ENCODE measurements around the gene ROMO1.
A peak's percentile ranks its signal among the peaks of the same experiment; 100 is the strongest.
"Not testable (repeated sequence)": the region's sequence is repeated elsewhere in the genome, so short reads cannot be mapped to it uniquely, and the experiment has no call there.

ROMO1 gene

GRCh38 chr20:35730583-35731468 is 31.6 kb downstream of the ROMO1 start:
- DNase-seq (ENCODE audit: low read depth in 2 of 2), result no peak

GRCh38 chr20:35731469-35731788 is 32.2 kb downstream of the ROMO1 start:
- DNase-seq (ENCODE audit: low read depth in 2 of 2), result no peak

- no peak for DNase-seq (ENCODE audit: low read depth in 2 of 2)
Measured at GRCh38 chr20:35731862-35732643, 32.8 kb downstream of the ROMO1 start.

GRCh38 chr20:35732644-35732982 is 33.4 kb downstream of the ROMO1 start:
- DNase-seq (ENCODE audit: low read depth in 2 of 2), result no peak

DNA sequence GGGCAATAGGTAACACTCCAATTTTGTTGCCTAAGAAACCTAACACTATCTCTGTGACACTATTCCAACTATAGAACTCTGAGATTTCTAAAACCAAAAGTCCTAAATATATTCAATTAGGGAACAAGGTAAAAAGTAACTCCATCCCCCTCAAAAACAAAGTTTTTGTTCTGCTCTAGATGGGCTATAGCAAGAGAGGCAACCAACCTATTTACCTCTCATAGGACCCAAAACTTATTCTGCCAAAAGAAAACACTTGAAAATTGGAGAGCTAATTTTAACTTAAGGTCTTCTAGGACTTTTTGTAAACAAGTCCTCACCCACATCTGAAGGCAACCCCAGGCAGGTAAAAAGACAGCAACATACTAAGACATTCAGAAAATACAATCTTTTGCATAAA is 35.2 kb downstream of the ROMO1 start:
- DNase-seq (ENCODE audit: low read depth in 2 of 2), result no peak

DNA sequence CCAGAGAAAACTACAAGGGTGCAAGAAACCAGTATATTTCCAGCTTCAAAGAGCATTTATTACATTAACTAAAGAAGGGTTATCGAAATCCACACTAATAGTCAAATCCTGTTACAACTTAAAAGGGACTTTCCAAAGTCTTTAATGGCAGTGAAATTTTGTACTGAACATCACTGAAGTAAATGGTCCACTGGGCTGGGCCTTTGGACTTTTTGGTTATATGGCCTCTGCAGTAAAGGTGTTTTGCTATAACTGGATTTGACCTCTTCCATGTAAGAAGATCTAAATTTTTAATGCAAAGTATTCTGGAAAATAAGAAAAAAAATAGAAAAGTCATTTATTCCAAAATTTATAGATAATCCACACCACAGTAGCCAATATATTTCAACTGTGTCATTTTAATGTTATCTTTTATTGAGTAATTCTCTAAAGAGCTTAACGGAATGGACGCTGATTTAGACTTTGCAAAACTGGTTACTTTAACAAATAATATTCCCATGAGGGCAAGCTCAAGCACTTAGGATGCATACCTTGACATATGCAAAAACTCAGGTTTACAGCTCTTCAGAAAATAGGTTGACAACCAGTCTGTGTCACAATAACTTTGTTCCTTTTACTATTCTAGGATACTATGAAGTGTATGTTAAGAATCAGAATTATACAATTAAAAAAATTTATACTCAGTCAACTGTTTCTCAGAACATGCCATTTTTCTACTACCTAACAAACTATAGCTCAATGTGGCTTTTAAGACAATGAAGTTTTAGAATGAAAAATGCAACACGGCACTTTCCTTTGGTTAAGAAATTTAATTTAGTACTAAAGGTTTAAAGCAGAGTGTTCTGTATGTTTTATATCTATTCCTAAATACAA is 35.8 kb downstream of the ROMO1 start:
- no peak for DNase-seq (ENCODE audit: low read depth in 2 of 2)

DNA sequence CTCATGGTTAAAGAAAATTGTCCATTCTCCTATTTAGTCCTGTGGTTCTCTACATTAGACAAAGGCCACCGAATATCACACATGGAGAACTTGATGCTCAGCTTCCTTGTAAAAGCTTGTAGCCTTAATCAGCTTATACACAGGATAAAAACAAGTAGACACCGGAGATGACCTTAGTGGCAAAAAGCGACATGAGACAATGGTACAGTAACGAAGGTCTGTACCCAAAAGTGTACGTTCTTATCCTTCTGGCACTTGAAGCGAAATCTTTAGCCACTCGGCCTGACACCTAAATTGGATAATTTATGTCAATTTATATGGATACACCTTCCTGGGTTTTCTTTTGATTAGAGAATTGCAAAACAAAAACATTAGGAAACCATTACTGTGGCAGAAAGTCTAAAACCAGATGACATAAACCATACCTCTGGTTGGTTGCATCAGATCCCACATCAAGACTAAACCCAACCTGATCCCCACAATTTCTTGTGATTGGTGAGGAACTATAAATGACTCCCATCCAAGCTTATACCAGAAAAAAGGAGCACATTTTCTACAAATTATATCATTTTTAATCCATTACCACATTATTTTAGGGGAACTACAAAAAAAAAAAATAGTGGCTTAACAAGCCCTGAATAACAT is 36.7 kb downstream of the ROMO1 start:
- no peak for DNase-seq (ENCODE audit: low read depth in 2 of 2)

DNA sequence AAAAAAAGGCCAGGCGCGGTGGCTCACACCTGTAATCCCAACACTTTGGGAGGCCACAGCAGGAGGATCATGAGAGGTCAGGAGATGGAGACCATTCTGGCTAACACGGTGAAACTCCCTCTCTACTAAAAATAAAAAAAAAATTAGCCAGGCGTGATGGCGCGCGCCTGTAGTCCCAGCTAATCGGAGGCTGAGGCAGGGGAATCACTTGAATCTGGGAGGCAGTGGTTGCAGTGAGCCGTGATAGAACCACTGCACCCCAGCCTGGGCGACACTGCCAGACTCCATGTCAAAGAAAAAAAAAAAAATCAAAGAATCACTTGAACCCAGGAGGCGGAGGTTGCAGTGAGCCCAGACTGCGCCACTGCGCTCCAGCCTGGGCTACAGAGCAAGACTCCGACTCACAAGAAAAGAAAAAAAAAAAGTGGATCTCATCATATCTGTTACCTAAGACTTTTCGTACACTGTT is 38.7 kb downstream of the ROMO1 start:
- no peak for DNase-seq (ENCODE audit: low read depth in 2 of 2)

GRCh38 chr20:35738410-35739179 is 39.4 kb downstream of the ROMO1 start:
- DNase-seq (ENCODE audit: low read depth in 2 of 2), result no peak

GRCh38 chr20:35739294-35740163 is 40.3 kb downstream of the ROMO1 start:
- DNase-seq (ENCODE audit: low read depth in 2 of 2), result no peak

DNA sequence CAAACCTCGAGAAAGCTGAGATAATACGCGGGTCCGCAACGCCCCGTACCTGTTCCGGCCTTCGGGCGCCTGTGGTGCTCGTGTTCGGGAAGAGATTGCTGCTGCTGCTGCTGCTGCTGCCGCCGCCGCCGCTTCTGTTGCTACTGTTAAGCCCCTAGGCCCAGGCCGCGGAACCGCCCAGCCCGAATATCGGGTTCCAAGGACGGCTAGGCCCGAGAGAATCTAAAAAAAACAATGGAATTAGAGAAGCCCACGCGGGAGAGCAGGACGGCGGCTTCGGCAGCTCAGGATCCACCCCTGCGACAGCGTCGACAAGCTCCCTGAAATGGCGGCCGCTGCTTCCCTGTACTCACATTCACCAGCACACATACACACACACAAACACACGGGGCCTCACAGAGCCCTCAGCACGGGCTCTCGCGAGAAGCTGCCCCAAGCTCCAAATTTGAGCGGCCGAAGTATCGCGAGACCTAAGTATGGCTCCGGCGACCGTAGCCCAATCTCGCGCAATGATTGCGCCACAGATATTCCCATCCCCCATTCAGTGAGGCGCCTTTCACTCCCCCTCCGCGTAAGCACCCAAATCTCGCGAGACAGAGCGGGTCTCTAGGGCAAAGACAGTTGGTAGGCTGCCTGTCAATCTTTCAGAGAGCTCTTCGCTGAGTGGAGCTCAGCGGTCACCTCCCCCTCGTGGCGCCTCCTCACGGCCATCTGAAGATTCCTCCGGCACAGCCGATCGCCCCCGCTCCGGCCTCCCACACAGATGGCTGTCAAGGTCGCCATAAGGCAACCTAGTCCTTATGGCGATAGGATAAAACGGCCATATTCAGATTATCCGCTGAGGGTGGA is 42.9 kb downstream of the ROMO1 start, which contains the start of gene RBM39:
RBM39 (minus strand) TSS at position 369 of the 849 bp plus-strand sequence. CDS start 1,386 bp downstream, outside the sequence.
- DNase-seq (ENCODE audit: low read depth in 2 of 2), result peak; percentile 95 to 96

- DNase-seq (ENCODE audit: low read depth in 2 of 2), result no peak
Measured at GRCh38 chr20:35742741-35743523, 43.7 kb downstream of the ROMO1 start.

- no peak for DNase-seq (ENCODE audit: low read depth in 2 of 2)
Measured at GRCh38 chr20:35743693-35744491, 44.7 kb downstream of the ROMO1 start.

- not testable (repeated sequence) for DNase-seq (ENCODE audit: low read depth in 2 of 2)
Measured at GRCh38 chr20:35744492-35744841, 45.3 kb downstream of the ROMO1 start.
